GM21367 (cell line): Measurements from ENCODE around the gene RAB25.

ENCODE experiments used
- ATAC-seq: cut with Tn5 transposase; IDR thresholded peaks from one replicate; pipeline ENCODE4 v1.9.1; 2021; ENCODE audit not compliant: unreplicated experiment

Gene RAB25

GRCh38 chr1:156078728-156079127 lies 17.8 kb downstream of the RAB25 start:
- ATAC-seq, result no peak

DNA sequence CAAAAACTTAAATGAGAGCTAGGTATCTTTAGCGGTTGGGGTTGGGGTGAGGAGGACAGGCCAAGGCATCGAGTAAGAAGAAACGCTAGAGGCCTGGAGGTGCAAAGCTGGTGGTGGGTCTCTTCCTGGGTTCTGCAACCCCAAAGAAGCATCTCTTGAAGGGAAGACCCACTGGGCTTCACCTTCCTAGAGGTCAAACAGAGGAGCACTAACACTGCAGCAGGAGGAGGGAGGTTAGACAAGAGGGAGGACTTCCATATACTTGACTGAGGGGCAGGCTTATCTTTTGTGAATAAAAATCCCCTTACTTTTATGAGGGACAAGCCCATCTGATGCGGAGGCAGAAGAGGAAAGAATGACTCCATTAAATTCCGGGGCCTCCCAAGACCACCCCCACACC lies 18.8 kb downstream of the RAB25 start:
- ATAC-seq, result no peak

DNA sequence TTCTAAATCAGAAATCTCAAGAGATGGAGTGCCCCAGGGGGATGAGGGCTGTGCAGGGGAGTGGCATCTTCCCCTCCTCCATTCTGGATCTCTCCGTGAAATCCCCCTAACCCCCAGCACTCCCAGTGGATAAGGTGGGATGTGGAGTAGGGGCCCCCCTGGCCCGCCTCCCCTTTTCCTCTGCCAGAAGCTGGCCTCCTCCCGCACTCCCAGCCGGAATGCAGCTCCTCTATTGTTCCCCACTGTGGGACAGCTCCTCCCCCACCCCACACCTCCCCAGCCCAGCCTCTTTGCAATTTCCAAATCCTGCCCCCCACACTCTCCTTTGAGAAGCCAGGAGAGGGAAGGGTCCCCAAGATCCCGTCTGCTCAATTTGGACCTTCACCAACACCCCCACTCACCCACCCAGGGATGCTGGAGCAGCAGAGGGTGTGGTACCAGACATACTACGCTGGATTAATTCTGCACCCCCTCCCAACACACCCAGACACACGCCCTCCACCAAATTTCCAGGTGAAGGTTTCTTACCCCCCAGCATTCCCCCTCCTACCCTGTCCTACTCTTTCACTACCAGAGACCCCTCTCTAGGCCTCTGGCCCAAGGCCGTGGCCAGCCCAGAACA lies 19.4 kb downstream of the RAB25 start:
- ATAC-seq, result no peak

GRCh38 chr1:156080863-156081179 lies 19.9 kb downstream of the RAB25 start:
- no peak for ATAC-seq

DNA sequence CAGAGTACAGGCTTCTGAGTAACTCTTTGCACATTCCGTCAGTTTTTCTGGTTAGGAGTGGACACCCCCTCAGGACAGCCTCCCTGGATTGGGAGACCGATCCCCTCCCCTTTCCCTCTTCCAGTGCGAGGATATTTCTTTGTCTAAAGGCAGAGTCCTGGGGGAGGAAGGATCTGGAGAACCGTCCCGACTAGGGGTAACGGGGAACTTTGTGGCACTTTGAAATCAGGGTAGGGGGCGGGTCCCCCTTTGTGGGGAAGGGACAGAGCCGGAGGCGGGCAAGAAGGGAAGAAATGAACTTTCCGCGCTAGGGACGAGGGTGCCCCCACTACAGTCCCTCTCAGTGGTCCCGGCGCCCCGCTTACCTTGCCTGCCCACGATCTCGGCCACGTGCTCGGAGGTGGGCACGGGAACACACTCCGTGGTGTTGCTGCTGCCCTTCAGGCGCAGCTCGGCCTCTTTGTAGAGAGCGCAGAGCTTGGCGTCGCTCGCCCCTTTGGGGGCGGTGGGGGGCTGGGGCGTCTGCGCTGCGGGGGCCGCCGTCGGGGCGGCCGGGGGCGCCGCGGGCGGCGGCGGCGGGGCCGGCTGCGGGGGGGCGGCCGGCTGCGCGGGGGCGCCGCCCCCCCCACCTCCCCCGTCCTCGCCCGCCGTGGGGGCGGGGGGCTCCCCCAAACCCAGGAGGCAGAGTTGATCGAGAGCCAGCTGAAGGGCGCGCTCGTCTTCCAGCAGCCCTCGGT lies 20.4 kb downstream of the RAB25 start:
- no peak for ATAC-seq

- no peak for ATAC-seq
These were observed 21.0 kb downstream of the RAB25 start for GRCh38 chr1:156081917-156082308.

DNA sequence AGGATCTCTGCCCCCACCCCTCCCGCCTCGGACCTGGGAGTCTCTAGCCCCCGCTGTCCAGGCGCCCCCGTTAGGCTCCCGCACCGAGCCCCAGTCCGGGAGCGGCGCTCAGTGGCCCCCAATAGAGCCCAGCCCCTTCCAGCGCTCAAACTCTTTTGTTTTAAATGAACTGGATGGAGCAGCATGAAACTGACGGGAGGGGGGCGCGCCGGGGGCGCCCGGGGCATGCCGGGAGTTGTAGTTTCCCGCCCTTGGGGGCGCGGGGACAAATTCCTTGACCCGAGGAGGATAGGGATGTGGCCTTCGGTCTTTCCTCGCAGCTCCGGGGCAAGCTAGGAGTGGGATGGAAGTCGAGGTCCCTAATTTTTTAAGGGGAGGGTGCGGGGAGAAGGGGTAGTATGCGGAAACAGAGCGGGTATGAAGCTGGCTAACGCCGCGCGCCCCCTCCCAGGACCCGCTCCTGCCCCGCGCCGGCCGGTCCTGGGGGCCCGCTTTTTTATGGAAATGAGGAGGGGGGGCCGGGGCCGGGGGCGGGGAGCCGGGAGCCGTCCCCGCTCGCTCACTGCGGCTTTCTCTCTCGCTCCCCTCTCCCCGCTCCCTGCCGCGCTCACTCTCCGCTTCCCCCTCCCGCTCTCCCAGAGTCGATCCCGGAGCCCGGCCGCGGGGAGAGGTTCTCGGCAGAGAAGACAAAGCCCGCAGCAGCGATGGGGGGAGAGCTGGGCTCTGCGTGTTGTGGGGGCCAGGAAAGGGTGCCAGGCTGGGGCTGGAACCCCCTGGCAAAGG lies 21.5 kb downstream of the RAB25 start, which contains the start of gene MEX3A:
Gene MEX3A (minus strand): TSS at position 157 of the 783 bp plus-strand sequence. CDS start 467 bp downstream, outside the sequence.
- ATAC-seq, result no peak

GRCh38 chr1:156083800-156084790 lies 23.1 kb downstream of the RAB25 start:
- ATAC-seq, result no peak

- no peak for ATAC-seq
These were observed 25.3 kb downstream of the RAB25 start for GRCh38 chr1:156086256-156086662.

- ATAC-seq, result no peak
These were observed 28.7 kb downstream of the RAB25 start for GRCh38 chr1:156089704-156090103.

DNA sequence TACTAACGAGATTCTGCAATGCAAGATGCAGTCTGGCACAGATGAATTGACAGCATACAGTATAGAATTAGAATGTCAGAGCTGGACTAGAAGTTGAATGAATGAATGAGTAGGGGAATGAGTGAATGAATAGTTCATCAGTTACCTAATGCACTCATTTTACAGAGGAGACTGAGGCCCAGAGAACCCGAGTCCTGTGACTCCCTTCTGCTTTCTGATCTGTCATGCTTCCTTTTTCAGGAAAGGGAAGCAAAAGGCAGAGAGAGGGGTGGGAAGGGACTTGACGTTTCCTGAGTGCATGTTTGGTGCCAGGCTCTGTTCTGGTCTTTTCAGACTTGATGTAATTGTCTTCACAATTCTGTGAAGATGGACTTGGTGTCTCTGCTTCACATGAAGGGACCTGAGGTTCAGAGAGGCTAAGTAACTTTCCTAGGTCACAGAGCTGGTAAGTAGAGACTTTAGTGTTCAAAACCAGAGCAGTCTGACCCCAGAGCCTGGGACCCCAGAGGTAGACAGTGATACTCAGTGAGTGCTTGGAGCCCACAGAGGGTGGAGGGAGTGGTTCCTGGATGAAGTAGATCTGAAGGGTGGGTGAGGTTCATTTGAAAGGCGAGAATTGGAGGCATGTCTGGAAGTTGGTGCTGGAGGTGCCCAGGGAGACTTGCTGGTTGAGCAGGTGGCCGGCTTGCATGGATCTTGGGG lies 29.3 kb downstream of the RAB25 start:
- ATAC-seq, result no peak

- no peak for ATAC-seq
These were observed 29.9 kb downstream of the RAB25 start for GRCh38 chr1:156090840-156091188.

DNA sequence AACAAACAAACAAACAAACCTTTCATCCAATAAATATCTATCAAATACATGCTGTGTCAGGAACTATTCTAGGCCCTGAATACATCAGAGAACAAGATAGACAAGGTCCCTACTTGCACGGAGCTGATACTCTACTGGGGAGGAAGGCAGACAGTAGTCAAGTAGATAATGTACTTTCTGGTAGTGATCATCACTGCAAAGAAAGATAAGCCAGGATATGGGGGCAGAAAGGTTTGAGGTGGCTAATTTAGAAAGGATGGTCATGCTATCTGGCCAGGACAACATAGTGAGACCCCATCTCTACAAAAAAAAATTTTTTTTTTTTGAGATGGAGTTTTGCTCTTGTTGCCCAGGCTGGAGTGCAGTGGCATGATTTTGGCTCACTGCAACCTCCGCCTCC lies 30.6 kb downstream of the RAB25 start:
- ATAC-seq, result no peak

GRCh38 chr1:156095906-156096508 lies 35.0 kb downstream of the RAB25 start:
- no peak for ATAC-seq

- ATAC-seq, result peak; percentile 55
These were observed 35.9 kb downstream of the RAB25 start for GRCh38 chr1:156096640-156097391.

DNA sequence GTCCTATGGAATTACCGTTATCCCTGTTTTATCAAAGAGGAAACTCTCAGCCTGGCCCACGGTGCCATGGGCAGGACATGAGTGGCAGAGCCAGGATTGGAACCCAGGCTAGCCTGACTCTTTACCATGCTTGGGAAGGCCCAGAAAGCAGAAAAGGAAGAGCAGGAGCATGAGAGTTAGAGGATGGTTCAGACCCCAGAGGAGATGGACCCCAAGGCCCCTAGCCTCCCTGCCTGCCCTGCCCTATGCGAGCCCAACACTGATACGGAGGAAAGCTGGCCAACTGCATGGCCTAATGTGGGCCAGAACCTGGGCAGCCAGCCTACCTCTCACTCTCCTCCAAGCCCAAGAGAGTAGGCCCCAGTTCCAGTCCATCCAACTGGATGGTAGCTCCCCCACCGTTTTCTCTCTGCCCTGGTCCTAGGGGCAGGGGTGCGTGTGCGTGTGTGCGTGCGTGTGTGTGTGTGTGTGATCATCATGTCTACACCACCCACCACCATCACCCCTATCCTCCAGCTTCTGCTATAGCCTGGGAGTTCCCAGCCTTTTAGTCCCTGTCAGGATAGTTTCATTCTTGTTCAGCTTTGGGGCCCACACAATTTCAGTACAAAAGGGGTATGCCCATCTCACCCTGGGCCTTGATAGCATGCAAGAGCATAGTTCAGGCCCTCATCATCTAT lies 36.7 kb downstream of the RAB25 start:
- no peak for ATAC-seq

- no peak for ATAC-seq
These were observed 37.8 kb downstream of the RAB25 start for GRCh38 chr1:156098784-156099183.

- no peak for ATAC-seq
These were observed 38.3 kb downstream of the RAB25 start for GRCh38 chr1:156099282-156099681.
